ENCODE results near the gene RPH3AL. TPM values are rescaled to one million over a fixed set of nuclear protein-coding genes. Genes with fewer than 3 reads are reported as not detected.

Gene RPH3AL
- total RNA-seq, 1 donor from 2014 or later = 16.9 TPM

GRCh38 chr17:357644-358043 lies 5.0 kb upstream of the RPH3AL start:
- peaks cover 4% of the 10 kb centered on the region for H3K36me3 Mint-ChIP-seq
- H3K4me1 Mint-ChIP-seq = peaks cover 27% of the 10 kb centered on the region
- no peaks in the 10 kb centered on the region for H3K27me3 Mint-ChIP-seq (ENCODE audit: low read depth)
- TF ChIP-seq, protein P1, sequence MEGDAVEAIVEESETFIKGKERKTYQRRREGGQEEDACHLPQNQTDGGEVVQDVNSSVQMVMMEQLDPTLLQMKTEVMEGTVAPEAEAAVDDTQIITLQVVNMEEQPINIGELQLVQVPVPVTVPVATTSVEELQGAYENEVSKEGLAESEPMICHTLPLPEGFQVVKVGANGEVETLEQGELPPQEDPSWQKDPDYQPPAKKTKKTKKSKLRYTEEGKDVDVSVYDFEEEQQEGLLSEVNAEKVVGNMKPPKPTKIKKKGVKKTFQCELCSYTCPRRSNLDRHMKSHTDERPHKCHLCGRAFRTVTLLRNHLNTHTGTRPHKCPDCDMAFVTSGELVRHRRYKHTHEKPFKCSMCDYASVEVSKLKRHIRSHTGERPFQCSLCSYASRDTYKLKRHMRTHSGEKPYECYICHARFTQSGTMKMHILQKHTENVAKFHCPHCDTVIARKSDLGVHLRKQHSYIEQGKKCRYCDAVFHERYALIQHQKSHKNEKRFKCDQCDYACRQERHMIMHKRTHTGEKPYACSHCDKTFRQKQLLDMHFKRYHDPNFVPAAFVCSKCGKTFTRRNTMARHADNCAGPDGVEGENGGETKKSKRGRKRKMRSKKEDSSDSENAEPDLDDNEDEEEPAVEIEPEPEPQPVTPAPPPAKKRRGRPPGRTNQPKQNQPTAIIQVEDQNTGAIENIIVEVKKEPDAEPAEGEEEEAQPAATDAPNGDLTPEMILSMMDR (IDR thresholded peaks at IDR 0.05; ENCODE audit: unreplicated experiment) = no peak
- H3K4me3 Mint-ChIP-seq = no peak overlapping the region
- no peak for DNase-seq (ENCODE audit: low spot score in 2 of 2, unreplicated experiment in 2 of 2)
- no peaks in the 10 kb centered on the region for H3K9me3 Mint-ChIP-seq
- H3K27ac Mint-ChIP-seq = peak overlapping the region; percentile 41

DNA sequence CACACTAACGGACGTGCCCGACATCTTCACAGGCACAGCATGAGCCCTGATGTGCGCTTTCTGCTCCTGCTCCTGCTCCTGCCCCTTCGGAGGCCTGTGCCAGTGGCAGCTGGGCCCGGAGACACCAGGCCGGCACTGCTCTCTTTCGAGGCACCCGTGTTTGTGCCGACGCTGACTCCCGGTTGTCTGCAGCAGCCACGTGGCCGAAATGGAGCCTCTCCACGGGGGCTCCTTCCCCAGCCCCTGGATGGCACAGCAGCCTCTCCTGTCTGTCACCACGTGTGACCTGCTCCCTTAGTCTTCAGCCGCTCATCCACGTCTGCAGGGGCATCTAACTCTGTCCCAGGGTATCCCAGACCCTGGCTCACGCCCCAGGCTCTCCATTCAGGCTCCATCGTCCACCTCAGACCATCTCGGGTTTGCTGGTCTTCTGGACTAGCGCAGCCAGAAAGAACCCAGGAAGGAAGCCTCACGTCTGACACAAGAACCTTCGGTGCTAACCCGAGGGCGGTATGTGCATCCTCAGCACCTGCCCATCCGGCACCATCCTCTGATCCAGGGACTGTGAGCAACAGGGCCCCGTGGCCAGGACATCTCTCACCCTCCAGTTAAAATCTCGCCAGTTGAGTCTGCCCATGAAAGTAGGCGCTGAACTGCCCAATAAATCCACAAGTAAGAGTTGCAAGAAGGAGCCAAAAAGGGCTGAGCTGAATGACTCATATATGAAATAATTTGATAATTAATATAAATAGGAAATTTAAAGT lies 4.2 kb upstream of the RPH3AL start:
- DNase-seq (ENCODE audit: low spot score in 2 of 2, unreplicated experiment in 2 of 2) = no peak
- Mint-ChIP-seq H3K36me3 (peaks cover 4% of the 10 kb centered on the region), H3K4me3 (no peak overlapping the region), H3K9me3 (no peaks in the 10 kb centered on the region), H3K27me3 (ENCODE audit: low read depth) (no peaks in the 10 kb centered on the region), H3K27ac (peak overlapping the region; percentile 63), H3K4me1 (peaks cover 35% of the 10 kb centered on the region)
- TF ChIP-seq, protein P1 (IDR thresholded peaks at IDR 0.05; ENCODE audit: unreplicated experiment) = no peak

DNA sequence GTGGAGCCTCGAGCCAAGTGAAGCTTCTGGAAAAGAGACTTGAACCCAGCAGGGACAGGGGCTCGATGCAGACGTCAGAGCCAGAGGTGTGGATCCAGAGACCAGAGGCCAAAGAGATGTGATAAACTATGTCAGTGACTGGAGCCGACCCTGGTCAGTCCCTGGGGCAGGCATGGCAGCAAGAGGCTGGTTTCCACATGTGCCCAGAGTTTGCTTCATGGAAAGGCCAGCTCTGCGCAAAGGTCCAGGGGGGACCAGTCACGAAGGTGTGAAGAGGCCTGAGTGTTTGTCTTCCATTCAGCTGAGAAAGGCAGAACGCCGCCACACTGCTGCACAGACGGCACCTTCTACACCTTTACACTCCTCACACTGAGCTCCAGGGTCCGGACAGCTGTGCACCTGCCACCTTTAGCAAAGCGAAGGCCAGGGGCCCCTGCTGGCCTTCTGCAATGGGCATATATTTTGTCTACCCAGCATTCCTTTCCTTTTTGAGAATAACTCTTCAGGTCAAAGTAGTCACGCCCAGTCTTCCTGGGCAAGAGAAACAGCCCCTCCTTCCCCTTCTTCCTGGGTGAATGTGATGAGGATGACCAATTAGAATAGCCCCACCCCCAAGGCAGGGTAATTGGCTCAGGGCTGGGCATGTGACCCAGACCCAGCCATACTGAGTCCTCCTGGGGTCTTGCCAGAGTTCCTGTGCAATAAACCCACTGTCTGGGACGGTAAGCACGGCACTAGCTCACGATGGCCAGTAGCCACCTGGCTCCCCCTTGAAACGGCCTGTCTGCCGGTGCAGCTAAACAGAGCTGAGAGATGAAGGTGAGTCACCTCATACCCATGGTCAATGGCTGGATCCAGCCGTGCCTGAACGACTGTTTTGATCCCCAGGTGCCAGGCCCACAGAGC lies 2.3 kb upstream of the RPH3AL start:
- H3K36me3 Mint-ChIP-seq = peaks cover 4% of the 10 kb centered on the region
- peaks cover 51% of the 10 kb centered on the region for H3K4me1 Mint-ChIP-seq
- H3K4me3 Mint-ChIP-seq = no peak overlapping the region
- TF ChIP-seq, protein P1 (IDR thresholded peaks at IDR 0.05; ENCODE audit: unreplicated experiment) = no peak
- DNase-seq (ENCODE audit: low spot score in 2 of 2, unreplicated experiment in 2 of 2) = no peak
- H3K27ac Mint-ChIP-seq = no peak overlapping the region
- no peaks in the 10 kb centered on the region for H3K9me3 Mint-ChIP-seq
- no peaks in the 10 kb centered on the region for H3K27me3 Mint-ChIP-seq (ENCODE audit: low read depth)

DNA sequence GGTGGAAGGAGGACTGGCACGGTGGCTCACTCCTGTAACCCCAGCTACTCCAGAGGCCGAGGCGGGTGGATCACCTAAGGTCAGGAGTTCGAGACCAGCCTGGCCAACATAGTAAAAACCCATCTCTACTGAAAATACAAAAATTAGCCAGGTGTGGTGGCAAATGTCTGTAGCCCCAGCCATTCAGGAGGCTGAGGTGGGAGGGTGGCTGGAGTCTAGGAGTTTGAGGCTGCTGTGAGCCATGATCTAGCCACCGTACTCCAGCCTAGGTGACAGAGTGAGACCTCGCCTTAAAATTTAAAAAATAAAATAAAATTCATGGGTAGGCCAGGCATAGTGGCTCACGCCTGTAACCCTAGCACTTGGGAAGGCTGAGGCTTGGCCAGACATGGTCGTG lies 1.2 kb upstream of the RPH3AL start:
- H3K4me1 Mint-ChIP-seq = peaks cover 58% of the 10 kb centered on the region
- H3K27ac Mint-ChIP-seq = no peak overlapping the region

GRCh38 chr17:353213-353837 lies 718 bp upstream of the RPH3AL start:
- Mint-ChIP-seq H3K36me3 (peaks cover 4% of the 10 kb centered on the region), H3K4me1 (peaks cover 62% of the 10 kb centered on the region), H3K4me3 (no peak overlapping the region), H3K27me3 (ENCODE audit: low read depth) (no peaks in the 10 kb centered on the region), H3K27ac (peak overlapping the region; percentile 94), H3K9me3 (no peaks in the 10 kb centered on the region)
- DNase-seq (ENCODE audit: low spot score in 2 of 2, unreplicated experiment in 2 of 2) = no peak
- TF ChIP-seq, protein P1 (IDR thresholded peaks at IDR 0.05; ENCODE audit: unreplicated experiment) = no peak

More for the DNA sequence above, 1.2 kb upstream of the RPH3AL start:
- TF ChIP-seq, protein P1 (IDR thresholded peaks at IDR 0.05; ENCODE audit: unreplicated experiment) = no peak
- Mint-ChIP-seq H3K4me3 (no peak overlapping the region), H3K36me3 (peaks cover 4% of the 10 kb centered on the region), H3K27me3 (ENCODE audit: low read depth) (no peaks in the 10 kb centered on the region), H3K9me3 (no peaks in the 10 kb centered on the region)
- no peak for DNase-seq (ENCODE audit: low spot score in 2 of 2, unreplicated experiment in 2 of 2)

Data from mesothelial cell of epicardium (in vitro differentiated cells).